HG03342 (cell line): Measurements from ENCODE around the gene MED16.
"Not testable (repeated sequence)": the region's sequence is repeated elsewhere in the genome, so short reads cannot be mapped to it uniquely, and the experiment has no call there.

ENCODE experiments used
- ATAC-seq: cut with Tn5 transposase; IDR thresholded peaks from one replicate; pipeline ENCODE4 v1.9.1; 2021; ENCODE audit warnings: mild to moderate bottlenecking, moderate library complexity; ENCODE audit not compliant: unreplicated experiment

MED16 gene

DNA sequence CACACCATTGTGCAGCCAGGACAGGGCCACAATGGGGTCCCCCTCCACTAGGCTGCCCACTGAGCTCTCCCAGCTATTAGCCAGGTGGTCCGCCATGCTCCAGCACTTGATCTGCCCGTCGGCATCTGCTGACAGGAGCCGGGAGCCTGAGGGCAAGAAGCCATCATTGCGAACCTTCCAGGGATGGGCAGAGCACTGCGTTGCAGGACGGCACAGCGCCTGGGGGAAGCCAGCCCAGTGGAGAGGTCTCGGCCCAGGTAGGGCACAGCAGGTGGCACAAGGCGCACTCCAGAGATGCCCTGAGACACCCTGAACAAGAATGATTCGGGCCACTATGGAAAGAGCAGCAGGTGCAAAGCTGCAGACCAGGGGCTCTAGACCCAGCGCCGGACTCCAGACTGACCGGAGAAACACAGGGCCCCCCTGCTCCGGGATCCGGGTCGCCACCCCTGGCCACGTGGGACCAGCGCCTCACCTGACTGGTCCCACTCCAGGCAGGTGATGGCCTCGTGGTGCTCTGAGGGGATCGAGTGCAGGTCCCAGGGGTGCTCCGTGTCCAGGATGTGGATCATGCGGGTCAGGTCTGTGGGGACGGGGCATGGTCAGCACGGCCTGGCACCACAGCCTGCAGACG is 3.2 kb downstream of the MED16 start:
- ATAC-seq = no peak

DNA sequence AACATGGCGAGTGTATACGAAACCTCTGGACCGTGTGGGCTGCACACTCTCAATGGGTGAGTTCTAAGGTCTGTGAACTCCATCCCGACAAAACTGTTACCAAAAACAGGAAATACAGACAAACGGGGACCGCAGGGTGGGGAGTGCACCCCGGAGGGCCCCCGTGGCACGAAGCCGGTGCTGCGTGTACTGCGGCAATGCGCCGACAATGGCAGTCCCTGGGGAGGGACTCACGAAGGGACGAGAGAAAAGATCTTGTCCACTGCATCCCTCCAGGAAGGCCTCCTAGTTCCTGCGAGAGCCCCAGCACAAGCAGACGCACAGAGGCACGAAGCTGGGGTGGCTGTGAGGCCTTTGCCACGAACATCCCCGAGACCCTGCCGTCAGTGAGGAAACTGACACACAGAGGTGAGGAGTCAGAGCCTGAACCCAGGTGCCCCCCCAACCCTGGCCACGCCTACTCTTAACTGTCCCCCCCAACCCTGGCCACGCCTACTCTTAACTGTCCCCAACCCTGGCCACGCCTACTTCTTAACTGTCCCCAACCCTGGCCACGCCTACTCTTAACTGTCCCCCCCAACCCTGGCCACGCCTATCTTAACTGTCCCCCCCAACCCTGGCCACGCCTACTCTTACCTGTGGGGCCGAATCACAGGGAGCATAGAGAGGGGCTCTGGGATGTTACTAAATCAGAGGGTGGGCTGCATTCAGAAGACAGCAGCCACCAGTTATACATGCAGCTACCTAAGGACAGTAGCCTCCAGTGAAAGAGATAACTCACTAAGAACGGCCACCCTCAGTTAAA is 4.2 kb downstream of the MED16 start:
- no peak for ATAC-seq

DNA sequence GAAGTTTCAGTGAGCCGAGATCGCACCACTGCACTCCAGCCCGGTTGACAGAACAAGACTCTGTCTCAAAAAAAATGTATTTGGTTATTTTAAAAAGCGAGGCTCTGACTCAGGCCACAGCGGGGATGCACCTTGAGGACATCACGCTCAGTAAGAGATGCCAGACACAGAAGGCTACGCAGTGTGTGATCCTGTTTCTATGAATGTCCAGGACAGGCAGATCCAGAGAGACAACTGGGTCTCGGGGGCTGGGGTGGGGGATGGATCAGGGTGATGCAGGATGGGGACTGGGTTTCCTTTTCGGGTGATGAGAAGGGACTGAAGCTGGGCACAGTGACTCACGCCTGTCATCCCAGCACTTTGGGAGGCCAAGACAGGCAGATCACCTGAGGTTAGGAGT is 5.4 kb downstream of the MED16 start:
- no peak for ATAC-seq

DNA sequence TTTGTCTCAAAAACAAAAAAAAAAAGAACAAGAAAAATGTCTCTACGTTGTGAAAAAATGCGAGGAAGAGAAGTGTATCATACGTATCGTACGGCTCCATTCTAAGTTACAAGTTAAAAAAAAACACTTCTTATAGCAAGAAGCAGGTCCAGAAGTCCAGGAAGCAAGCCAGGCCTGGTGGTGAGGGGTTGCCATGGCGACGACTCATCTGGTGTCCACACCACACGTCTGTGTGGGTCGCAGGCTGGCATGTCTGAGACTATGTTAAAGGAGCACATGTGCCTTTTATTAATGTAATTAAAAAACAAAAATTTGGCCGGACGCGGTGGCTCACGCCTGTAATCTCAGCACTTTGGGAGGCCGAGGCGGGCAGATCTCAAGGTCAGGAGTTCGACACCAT is 5.9 kb downstream of the MED16 start:
- ATAC-seq = no peak

DNA sequence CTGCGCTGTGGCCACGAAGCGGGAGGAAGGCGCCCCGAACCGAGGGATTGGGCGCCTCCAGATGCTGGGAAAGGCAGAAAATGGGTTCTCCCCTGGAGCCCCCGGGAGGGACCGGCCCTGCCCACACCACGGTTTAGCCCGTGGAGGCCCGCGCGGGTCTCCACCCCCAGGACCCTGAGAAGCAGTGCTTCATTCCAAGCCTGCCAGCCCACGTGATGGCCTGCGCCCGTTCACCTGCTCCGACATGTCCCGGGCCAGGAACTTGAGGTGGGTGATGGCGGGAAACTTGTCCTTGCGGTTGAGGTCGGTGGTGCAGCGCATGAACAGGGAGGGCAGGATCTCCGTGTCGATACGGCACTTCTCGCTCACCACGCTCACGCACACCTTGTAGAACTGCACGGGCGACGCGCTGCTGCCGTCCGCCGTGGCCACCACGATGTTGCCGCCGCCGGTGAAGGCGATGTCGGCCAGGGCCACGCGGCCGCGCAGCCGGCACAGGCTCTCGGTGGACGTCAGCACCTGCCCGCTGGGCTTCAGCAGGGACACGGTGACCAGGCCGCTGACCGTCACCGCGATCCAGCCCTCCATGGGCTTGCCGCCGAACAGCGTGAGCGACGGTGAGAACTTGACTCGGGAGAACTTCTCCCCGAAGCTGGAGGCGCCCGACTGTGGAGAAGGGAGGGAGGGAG is 7.3 kb downstream of the MED16 start:
- ATAC-seq = no peak

DNA sequence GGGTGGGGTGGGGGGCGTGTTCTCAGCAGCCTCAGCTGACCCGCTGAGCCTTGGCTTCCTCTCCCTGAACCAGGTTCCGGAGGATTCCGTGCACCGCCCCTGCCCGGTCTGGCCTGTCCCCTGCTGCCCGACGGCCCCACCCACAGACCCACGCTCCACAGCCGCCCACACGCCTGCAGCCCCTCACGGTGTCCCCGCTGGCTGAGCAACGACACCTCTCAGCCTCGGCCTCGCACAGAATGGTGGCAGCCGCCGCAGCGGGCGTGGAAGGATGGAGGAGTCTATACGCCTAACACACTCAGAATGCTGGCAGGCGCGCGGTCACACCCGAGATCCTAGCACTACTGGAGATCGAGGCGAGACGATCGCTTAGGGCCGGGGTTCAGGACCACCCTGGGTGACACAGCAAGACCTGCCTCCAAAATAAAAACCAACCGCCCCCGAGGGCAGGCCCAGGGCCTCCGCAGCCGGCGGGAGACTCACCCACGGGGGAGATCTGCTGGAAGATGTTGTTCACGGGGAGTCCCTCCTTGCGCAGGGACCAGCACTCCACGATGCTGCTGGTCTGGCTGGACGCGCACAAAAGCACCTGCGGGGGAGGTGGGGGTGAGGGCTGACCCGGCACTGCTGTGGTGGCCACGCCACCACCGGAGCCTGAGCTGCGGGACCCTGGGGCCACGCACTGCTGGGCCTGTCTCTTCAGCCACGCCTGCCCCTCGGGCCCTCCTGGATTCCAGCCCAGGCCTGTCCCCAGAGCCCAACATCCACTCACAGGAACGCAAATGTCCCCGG is 8.4 kb downstream of the MED16 start:
- no peak for ATAC-seq

DNA sequence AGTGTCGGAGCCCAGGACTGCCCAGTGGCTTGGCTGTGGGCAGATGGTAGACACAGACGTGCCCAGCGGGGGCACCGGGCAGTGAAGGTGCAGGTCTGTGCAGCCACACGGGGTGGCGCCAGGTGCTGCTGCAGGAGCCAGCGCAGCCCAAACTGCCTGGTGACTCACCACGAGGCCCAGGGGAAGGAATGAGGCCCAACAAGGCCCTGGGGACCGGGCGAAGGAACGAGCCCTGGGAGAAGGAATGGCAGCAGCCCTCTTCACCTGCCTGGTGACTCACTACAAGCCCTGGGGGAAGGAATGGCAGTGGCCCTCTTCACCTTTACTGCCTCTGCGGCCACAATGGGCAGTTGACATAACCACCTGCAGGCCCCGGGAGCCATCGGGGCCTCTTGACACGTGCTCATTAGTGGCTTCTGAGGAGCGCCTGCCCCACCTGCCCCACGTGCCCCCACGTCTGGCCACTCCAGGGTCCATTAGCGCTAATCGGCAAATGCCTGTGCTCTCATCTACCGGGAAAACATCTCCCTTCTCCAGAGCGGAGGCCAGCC is 9.3 kb downstream of the MED16 start:
- no peak for ATAC-seq

DNA sequence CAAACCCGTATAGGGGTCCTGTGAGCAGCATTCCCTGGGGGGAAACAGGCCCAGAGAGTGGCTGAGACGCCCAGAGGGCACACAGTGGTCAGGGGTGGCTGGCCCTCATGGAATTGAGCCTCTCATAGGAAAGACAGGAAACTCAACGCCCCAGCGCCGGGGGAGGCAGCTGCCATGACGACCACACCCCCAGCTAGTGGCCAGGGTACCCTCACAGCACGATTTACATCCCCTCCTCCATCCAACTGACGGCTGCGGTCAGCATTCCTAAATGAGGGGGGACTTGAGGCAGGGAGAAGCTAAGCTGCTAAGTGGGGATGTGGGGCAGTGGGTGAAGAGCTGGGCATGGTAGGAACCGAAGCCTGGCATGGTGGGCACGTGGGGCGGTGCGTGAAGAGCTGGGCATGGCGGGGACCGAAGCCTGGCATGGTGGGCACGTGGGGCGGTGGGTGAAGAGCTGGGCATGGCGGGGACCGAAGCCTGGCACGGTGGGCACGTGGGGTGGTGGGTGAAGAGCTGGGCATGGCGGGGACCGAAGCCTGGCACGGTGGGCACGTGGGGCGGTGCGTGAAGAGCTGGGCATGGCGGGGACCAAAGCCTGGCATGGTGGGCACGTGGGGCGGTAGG is 10.0 kb downstream of the MED16 start:
- ATAC-seq = no peak

DNA sequence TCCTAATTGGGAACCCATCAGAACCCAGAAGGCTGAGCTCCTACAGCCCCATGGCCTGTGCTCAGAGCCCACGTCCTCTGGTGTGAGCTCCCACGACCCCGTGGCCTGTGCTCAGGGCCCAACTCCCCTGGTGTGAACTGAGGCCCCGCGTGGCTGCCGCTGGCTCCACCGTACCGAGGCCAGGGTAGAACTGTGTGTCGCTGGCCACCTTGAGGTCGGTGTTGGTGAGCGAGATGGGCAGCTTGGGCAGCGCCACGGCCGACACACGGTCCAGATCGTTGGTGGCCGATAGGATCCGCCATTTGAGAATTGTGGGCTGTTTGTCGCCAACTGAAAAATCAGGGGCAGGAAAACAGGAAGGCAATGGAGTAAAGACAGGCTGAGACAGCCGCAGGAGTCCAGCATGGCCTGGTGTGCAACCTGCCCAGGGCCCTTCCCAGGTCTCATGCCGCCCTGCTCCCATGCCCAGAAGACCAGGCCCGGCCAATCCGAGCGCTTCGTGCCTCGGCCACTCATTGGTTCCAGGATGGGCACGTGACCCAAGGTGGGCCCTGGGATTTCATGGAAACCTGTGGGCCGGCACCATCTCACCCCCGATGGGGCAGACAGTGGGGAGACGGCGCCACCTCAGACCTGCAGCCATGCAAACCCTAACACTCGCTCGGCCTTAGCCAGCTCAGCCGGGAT is 11.5 kb downstream of the MED16 start:
- no peak for ATAC-seq

DNA sequence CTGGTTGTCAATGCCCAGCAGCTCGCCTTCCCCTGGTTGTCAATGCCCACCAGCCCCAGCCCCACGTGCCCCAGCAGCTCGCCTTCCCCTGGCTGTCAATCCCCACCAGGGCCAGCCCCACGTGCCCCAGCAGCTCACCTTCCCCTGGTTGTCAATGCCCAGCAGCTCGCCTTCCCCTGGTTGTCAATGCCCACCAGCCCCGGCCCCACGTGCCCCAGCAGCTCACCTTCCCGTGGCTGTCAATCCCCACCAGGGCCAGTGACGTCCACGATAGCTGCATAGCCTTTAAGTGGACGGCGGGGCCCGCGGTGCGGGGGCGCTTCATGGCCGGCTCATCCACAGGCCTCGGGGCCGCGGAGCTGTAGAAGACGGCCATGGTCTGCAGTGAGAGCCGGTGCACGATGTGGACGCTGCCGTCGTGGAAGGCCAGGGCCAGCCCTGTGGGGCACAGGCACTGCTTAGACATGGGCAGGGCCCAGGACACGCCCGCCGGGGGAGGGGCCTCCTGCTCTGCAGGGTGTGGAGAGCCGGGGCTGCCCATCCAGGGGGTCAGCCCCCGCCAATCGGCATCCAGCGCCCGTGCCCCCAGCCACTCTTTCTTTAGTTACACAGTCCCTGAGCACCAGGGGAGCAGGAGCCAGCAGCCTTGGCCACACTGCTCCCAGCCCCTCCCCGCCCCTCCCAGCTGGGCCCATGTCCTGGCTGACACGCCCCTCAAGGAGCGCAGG is 13.1 kb downstream of the MED16 start:
- ATAC-seq = no peak

DNA sequence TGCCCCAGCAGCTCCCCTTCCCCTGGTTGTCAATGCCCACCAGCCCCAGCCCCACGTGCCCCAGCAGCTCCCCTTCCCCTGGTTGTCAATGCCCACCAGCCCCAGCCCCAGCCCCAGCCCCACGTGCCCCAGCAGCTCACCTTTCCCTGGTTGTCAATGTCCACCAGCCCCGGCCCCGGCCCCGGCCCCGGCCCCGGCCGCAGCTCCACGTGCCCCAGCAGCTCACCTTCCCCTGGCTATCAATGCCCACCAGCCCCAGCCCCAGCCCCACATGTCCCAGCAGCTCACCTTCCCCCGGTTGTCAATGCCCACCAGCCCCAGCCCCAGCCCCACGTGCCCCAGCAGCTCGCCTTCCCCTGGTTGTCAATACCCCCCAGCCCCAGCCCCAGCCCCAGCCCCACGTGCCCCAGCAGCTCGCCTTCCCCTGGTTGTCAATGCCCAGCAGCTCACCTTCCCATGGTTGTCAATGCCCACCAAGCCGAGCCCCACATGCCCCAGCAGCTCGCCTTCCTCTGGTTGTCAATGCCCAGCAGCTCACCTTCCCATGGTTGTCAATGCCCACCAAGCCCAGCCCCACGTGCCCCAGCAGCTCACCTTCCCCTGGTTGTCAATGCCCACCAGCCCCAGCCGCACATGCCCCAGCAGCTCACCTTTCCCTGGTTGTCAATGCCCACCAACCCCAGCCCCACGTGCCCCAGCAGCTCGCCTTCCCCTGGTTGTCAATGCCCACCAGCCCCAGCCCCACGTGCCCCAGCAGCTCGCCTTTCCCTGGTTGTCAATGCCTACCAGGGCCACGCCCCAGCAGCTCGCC is 14.0 kb downstream of the MED16 start:
- not testable (repeated sequence) for ATAC-seq

DNA sequence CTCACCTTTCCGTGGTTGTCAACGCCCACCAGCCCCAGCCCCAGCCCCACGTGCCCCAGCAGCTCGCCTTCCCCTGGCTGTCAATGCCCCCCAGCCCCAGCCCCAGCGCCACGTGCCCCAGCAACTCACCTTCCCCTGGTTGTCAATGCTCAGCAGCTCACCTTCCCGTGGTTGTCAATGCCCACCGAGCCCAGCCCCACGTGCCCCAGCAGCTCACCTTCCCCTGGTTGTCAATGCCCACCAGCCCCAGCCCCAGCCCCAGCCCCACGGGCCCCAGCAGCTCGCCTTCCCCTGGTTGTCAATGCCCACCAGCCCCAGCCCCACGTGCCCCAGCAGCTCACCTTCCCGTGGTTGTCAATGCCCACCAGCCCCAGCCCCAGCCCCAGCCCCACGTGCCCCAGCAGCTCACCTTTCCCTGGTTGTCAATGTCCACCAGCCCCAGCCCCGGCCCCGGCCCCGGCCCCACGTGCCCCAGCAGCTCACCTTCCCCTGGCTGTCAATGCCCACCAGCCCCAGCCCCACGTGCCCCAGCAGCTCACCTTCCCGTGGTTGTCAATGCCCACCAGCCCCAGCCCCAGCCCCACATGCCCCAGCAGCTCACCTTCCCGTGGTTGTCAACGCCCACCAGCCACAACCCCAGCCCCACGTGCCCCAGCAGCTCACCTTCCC is 14.9 kb downstream of the MED16 start:
- ATAC-seq = not testable (repeated sequence)

DNA sequence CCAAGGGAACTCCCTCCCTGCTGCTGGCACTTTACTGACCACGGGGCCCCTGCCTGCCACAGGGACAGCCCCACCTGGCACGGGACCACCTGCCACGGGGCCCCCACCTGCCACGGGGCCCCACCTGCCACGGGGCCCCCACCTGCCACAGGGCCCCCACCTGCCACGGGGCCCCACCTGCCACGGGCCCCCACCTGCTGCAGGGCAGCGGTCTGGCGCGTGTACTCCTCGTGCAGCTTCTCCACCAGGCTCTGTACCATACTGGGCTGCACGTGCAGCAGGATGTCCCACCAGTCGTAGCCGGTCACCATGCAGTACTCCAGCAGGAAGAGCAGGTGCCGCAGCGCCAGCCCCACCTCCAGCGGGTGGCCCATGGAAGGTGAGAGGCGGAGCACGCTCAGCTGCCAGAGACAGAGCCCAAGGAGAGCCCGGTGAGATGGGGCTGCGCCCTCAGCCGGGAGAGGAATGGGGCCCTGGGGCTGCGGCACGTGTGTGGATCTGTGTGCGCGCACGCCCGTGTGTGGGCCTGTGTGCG is 16.1 kb downstream of the MED16 start:
- no peak for ATAC-seq

DNA sequence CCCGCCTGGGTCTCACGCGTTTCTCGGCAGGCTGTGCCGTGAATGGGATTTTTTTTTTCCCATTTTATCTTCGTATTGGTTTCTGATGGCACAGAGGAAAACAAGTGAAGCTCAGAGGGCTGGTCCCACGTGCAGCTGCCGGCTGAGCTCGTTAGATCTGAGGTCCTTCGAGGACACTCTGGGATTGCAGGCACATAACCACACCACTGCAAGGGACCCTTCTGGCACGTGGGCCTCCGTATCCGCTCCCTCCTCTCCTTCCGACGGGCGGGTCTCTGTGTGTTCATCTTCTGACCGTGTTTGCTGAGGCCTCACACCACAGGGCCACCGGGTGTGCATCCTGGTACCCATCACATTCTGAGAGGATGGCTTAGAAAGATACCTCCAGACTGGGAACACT is 16.9 kb downstream of the MED16 start:
- no peak for ATAC-seq

DNA sequence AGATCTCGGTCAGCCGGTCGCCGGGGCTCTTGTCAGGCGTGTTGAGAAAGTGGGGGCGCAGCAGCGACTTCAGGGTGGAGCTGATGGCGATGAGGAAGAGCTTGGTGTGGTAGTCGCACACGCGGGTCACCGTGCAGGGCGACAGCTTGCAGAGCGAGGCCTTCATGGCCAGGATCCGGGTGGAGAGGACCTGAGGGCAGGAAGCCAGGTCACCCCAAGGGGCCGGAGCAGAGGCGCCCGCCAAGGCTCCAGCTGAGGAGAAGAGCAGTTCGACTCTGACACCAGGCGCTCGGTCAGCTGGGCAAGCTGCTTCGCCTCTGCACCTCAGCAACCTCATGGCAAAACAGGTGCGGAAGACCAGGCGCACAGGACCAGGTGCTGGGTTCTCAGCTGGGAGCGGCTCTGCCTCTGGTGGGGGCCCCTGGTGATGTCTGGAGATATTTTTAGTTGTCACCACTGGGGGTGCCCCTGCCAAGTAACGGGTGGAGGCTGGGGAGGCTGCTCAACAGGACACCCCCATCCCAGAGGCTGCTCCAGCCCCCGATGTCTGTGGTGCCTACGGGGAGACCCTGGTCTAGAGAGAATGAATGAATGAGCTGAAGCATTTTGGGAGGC is 17.6 kb downstream of the MED16 start:
- no peak for ATAC-seq

DNA sequence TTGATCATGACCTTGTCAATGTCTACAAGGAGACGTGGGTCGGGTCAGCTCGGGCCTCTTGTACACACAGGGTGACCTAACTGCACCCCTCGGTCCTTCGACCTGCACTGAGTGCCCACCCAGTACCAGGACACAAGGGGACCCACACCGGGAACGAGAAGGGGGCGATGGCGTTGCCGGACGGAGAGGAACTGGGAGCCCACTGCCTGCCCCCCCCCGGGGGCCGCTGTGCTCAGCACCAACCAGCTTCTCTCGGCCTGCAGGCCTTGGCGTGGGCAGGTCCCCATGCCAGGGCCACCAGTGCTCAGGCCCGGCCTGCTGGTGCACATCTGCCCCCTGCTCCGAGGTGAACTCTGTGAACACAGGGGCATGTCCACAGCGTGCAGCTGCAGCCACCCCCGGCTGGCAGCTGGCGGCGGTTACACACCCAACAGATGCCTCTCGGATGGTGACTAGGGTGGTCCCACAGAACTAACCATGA is 19.4 kb downstream of the MED16 start:
- ATAC-seq = no peak

DNA sequence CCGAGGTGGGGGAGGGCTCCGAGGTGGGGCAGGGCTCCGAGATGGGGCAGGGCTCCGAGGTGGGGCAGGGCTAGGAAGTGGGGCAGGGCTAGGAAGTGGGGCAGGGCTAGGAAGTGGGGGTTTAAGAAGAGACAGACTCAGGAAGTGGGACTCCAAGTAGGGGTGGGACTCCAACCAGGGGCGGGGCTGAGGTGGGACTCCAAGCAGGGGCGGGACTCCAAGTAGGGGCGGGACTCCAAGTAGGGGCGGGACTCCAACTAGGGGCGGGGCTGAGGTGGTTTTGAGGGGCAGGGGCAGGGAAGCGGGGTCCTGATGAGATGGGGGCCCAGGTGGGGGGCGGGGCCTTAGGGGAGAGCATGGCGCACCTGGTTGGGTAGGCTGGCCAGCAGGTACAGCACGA is 19.9 kb downstream of the MED16 start:
- ATAC-seq = no peak
